GM21515 (cell line): Measurements from ENCODE around the gene RPL11.
"Not testable (repeated sequence)": the region's sequence is repeated elsewhere in the genome, so short reads cannot be mapped to it uniquely, and the experiment has no call there.

Source experiments
- ATAC-seq: cut with Tn5 transposase; IDR thresholded peaks from one replicate; pipeline ENCODE4 v1.9.1; 2021; ENCODE audit not compliant: unreplicated experiment

RPL11 gene

DNA sequence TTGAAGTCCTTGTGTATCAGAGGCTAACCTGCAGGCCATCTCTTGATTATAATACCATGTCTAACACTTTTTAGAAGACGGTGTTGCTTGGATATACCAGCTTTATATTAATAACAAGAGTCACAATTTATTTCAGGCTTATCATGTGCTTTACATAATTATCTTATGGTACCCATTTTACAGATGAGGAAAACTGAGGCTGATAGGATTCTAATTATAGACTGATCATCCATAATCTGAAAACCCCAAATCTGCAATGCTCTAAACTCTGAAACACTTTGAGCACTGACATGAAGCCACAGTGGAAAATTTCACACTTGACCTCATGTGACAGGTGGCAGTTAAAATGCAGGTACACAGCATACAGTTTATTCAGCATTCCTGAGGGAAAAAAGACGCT lies 7.2 kb upstream of the RPL11 start:
- no peak for ATAC-seq

DNA sequence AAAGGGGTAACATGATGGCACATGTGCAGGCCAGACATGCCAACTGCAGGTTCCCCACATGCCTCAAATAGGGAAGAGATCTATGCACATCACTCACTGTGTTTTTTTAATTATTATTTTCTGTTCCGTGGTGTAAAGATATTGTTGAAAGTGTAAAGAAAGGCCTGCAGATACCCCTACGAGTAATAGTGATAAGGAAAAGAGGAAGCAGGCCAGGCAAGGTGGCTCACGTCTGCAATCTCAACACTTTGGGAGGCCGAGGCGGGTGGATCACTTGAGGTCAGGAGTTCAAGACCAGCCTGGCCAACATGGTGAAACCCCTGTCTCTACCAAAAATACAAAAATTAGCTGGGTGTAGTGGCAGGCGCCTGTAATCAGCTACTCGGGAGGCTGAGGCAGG lies 6.4 kb upstream of the RPL11 start:
- ATAC-seq = not testable (repeated sequence)

DNA sequence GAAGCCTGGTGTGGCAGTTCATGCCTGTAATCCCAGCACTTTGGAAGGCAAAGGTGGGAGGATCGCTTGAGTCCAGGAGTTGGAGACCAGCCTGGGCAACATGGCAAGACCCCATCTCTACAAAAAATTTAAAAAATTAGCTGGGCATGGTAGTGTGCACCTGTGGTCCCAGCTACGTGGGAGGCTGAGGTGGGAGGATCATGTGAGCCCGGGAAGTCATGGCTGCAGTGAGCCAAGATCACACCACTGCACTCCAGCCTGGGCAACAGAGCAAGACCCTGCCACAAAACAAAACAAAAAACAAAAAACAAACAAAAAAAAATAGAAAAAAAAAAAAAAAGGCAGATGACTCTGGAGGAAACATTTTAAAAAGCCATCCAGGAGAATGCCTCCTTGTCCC lies 3.9 kb upstream of the RPL11 start:
- ATAC-seq = not testable (repeated sequence)

DNA sequence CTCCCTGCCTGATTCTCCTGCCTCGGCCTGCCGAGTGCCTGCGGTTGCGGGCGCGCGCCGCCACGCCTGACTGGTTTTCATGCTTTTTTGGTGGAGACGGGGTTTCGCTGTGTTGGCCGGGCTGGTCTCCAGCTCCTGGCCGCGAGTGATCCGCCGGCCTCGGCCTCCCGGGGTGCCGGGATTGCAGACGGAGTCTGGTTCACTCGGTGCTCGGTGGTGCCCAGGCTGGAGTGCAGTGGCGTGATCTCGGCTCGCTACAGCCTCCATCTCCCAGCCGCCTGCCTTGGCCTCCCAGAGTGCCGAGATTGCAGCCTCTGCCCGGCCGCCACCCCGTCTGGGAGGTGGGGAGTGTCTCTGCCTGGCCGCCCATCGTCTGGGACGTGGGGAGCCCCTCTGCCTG lies 3.3 kb upstream of the RPL11 start:
- ATAC-seq = not testable (repeated sequence)

DNA sequence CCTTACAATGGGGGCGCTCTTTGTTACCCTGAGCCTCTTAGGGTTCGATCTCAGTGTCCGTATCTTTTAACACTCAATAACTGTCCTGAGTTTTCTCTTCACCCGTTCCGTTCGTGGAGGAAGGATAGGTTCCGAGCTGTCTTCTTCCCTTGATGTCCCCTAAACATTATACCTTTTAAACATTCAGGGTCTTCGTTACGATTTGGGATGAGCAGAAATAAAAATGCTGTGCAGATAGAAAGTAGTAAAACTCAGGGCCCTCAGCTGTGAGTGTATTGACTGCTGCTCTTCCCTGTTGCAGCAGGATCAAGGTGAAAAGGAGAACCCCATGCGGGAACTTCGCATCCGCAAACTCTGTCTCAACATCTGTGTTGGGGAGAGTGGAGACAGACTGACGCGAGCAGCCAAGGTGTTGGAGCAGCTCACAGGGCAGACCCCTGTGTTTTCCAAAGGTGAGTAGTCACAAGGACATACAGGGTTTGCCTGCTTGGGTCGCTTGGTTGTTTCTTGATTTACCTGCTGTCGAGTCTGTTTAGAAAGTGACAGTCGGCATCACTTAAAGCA lies 784 bp downstream of the RPL11 start:
- no peak for ATAC-seq

DNA sequence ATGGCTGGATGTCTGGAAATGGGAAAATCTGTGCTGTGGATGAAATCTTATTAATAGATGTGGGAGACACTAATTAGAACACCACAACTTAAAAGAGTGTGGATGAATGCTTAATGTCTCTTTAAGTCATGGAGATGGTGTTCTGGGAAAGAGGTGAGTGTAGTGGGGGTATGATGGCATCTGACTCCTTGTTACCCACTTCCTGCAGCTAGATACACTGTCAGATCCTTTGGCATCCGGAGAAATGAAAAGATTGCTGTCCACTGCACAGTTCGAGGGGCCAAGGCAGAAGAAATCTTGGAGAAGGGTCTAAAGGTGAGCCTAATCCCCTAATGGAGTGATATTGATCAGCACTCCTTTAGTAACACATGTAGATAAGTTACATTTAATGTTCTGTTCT lies 2.0 kb downstream of the RPL11 start:
- ATAC-seq = no peak

DNA sequence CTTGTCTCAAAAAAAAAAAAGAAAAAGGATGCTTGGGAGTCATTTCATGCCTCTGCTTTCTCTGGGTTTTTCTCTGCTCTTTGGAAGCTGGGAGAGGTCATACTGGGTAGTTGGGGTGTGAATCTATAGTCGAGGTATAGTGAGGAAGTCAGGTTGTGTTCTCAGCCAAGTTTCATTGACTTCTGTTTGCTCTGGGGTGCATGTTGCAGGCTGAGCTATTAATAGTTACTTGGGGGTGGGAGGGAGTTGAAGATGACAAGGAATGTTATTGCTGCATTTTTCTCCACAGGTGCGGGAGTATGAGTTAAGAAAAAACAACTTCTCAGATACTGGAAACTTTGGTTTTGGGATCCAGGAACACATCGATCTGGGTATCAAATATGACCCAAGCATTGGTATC lies 2.8 kb downstream of the RPL11 start:
- no peak for ATAC-seq

DNA sequence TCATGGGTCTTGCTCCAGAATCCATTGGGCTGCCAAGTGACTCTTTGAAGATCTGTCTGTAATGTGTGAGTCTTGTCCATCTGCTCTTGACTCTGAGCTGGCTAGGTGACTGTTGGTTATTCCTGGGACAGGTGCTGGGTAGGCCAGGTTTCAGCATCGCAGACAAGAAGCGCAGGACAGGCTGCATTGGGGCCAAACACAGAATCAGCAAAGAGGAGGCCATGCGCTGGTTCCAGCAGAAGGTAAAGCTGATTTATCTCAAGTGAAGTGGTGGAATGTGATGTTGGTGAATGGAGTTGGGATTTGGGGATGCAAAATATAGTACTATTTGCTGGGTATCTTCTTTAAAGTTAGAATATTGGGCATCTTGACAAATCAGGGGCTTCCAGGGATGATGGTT lies 4.1 kb downstream of the RPL11 start:
- no peak for ATAC-seq

DNA sequence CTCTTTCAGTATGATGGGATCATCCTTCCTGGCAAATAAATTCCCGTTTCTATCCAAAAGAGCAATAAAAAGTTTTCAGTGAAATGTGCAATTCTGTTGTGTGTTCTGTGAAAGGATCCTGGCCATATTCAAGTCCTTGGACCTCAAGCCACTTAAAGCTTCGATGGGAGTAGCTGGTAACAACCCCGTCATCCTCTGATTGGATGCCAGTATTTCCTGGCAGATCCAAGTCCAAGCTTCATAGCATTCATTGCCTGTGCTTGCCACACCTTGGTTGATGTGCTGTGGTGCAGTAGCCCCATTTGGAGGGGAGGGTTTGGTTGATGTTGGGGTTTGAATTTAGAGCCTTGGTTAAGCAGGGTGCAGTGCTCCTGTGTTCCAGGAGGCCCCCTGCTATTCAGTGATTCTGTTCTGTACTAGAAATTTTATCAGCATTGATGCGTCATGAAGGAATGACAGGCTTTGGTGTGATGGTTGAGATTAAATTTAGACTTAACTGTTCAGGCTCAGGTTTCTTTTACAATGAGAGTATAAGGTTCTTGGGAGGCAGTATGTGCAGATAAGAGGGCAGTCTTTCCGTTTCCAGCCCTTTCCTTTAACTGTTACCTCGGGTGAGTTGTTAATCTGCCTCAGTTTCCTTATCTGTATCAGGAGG lies 4.9 kb downstream of the RPL11 start:
- ATAC-seq = no peak

DNA sequence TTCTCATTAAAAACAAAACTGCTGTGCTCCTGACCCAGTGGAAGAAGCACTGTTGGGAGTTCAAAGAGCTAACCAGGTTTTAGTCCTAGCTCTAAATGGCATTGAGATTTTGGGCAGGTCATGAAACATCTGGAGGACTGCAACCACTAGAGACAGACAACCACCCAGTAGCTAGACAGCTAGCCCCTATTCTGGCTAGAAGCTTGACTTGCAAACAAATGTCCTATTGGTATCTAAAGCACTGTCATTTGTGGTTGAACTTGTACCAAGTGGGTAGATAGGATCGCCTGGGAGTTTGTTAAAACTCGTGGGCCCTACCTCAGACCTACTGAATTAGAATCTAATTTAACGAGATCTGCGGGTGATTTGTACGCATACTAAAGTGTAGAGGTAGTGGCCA lies 6.9 kb downstream of the RPL11 start:
- no peak for ATAC-seq

DNA sequence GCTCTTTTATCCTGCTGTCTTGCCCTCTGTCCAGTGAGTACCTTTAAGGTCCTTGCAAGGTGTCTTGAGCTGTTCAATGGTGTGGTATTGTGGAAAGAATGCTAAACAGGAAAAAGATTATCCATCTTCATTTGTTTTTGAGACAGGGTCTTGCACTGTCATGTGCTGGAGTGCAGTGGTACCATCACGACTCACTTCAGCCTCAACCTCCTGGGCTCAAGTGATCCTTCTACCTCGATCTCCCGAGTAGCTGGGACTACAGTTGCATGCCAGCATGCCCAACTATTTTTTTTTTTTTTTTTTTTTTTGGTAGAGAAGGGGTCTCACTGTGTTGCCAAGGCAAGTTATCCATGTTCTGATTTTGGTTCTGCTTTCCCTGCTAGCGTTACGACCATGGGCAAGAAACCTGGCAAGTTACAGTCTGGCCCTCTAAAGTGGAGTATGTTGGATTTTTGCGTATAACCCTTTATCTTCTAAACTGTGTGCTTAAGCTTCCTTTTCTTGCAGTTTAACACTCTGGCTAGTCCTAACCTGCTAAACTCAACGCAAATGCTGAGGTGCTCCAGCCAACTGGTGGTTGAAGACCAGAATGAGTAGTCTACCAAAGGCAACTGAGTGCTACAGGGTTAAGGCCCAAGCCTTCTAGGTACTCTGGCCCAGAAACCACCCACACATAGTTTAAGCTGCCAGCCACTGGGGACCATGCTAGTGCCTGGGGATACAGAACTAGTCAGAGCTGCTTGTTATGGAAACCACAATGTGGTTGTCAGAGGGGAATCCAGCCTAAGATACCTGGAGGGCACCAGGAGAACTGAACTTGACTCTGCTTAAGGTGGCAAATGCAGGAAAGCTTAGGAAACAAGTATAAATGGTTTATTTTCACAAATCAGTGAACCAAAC lies 7.9 kb downstream of the RPL11 start:
- ATAC-seq = no peak

DNA sequence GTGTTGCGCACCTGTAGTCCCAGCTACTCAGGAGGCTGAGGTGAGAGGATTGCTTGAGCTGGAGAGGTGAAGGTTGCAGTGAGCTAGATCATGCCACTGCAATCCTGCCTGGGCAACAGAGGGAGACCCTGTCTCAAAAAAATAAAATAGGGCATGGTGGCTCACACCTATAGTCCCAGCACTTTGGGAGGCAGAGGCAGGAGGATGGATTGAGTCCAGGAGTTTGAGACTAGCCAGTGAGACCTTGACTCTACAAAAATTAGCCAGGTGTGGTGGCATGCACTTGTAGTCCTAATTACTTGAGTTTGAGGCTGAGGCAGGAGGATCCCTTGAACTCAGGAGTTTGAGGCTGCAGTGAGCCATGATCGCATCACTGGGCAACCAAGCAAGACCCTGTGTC lies 9.7 kb downstream of the RPL11 start:
- no peak for ATAC-seq

DNA sequence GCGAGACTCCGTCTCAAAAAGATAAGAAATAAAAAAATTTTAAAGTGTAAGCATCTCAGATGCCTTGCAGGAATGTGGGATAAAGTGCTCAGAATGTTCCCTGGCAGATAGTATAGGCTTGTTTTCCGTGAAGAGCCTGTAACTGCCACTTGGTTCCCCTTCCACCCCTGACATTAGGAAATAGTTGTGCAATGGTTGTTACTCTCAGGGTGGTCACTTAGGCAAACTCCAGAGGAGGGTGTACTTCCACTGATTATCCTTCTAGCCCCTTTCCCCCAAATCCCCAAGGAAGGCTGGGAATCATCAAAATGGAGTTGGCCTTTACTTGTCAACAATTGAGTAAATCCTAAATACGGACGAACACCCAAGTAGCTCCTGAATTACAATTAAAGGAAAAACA lies 10.4 kb downstream of the RPL11 start:
- ATAC-seq = no peak

DNA sequence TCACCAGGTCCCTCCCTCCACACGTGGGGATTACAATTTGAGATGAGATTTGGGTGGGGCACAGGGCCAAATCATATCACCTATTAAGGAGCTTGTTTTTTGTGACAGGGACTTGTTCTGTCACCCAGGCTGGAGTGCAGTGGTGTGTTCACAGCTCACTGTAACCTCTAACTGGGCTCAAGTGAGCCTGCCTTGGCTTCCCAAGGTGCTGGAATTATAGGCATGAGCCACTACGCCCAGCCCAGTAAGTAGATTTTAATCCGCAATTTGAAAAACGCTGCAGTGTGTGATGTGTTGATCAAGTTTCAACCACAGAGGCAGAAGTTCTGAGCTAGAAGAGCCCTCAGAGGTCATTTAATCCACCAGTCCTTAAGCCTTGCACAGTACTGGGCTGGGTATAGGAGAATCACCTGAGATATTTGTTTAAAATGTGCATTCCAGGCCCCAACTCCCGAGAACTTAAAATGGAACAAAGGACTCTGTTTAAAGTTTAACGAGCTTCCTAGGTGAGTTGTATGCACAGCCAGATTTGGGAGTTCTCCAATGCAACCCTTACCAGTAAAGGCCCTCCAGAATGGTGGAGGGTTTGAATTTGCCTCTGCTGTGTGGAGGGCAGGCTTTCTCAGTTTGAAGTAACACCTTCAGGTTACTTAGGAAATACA lies 13.4 kb downstream of the RPL11 start:
- ATAC-seq = no peak

DNA sequence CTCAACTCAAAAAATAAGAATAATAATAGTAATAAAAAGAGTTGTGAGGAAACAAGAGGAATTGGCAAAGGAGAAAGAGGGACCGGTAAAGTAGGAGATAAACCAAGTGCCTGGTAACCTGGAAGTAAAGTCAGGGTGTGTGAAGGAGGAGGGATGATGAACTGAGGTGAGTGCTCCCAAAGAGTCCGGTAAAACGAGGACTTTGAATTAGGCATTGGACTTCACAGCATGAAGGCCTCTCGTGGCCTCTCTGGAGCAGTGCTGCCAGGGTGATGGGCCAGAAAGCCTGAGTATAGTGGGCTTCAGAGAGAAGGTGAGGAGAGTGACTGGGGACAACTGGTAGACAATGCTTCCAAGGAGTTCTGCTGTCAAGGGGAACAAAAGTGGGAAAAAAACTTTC lies 17.6 kb downstream of the RPL11 start:
- no peak for ATAC-seq

DNA sequence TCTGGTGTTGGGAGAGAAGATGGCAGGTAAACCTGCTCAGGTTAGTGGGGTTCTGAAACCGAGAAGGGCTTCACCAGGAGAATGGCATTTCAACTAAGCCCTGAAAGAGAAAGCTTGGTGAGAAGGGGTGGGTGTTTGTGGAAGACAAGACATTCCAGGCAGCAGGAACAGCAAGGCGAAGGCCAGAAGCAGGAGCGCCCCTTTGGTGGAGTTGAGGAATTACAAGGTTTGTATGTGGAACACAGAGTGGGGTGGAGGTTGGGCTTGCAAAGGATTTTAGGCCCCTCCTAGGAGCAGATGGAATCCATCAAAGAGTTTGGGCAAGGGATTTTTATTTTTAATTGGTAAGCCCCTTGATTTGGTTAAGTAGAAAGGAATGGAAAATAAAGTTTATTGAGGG lies 26.9 kb downstream of the RPL11 start:
- no peak for ATAC-seq

DNA sequence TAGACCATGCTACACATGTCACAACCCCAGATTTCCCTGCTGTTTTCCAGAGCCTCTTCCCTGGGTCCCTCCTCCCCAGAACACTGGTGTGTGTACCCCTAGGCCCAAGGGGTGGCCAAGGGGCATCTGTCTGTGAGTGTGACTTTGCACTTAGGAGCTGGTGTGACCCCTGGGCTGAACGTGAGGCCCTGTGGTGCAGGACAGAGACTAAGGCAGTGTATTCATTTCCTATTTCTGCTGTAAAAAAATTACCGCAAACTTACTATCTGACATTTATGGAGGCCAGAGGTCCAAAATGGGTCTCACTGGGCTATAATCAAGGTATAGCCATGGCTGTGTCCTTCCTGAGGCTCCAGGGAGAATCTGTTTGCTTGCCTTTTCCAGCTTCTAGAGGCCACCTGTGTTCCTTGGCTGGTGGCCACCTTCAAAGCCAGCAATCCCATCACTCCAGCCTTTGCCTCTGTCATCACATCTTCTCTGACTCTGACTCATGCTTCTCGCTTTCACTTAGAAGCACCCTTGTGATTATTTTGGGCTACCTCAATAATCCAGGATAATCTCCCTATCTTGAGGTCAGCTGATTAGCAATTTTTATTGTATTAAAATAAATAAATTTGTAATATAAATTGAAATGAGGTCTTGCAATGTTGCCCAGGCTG lies 27.7 kb downstream of the RPL11 start:
- no peak for ATAC-seq

DNA sequence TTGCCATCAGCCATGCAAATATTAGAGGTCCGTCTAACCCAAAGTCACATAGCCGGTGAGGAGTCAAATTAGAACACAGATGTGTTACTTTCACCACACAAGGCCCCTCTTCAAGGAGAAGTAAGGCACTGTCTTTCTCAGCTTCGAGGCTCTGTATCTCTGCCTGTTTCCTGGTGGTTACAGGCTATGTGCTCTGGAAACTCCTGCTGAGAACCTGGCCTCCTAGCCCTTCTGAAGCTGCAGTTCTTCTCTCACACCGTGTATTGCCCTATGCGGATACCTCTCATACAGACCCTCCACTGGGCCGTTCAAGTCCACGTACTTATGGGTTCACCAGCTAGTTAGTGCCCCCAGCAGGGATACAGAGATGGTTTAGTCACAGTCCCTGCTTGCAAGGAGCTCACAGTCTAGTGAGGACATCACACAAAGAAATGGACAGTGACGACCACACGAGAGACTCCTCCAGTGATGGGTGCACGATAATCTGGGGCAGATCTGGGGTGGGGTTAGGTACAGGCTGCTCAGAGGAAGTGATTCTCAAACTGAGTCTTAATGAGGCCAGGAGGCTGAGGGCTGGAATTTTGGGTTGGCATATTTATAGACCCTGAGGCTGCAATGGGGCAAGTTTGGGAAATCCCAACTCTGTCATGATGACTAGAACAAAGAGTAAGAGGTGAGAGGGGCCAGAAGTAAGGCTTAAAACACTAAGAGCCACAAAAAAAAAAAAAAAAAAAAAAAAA lies 28.8 kb downstream of the RPL11 start:
- peak; percentile 53 for ATAC-seq

DNA sequence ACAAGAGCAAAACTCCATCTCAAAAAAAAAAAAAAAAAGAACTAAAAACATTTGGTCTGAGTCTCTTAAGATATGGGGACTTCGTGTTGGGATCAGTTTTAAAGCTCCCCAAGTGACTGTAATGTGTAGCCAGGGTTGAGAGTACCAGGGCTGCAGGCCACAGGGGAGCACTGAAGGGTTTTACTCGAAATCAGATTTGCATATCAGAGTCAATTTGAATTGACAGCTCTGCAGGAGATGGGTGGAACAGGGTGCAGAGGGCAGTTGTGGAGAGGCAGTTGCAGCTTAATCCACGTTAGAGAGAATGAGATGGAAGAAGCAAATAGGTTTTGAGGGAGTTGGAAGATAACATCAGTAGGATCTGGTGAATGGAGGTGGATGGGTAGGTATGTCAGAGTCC lies 31.0 kb downstream of the RPL11 start:
- ATAC-seq = no peak

DNA sequence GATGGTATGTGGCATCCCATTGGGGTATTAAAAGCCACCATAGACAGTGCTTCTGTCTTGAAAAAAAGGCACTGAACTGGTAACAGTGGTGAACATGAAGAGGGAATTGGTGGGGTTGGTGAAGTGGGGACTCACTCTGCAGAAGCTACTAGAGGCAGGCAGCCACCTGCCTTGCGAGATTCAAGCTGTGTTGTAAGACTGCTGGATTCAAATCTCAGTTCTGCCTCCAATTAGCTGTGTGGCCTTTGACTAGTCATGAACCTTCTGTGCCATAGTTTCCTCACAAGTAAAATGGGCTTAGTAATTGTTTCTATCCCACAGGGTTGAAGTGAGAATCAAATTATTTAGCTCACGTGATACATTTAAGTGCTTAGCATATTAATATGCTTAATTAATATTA lies 35.1 kb downstream of the RPL11 start:
- no peak for ATAC-seq
